ENCODE data around the gene PRKAG3. TPM values are rescaled to one million over a fixed set of nuclear protein-coding genes. Genes with fewer than 3 reads are reported as not detected.
"Not testable (repeated sequence)": the region's sequence is repeated elsewhere in the genome, so short reads cannot be mapped to it uniquely, and the experiment has no call there.

Gene PRKAG3
- total RNA-seq, 2 donors from 2014 or later: 0.19 TPM; not detected in 1

DNA sequence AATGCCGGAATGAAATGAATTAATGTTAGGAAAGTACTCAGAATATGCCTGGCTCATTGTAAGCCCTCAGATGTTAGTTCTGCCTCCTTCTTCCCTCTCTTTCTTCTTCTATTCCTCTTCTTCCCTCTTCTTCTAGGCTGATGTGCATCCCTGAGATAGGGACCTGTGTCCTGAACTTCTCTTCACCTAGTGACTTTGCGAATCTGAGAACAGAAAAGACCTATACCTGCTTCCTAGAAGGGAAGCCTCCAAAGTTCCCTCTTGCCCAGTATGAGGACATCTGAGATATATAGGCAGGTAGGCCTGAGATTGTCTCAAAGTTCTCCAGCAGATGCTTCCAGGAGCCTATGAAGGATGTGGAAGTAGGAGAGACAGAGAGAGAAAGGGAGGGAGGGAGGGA, 57.7 kb downstream of the PRKAG3 start:
- no peak for DNase-seq (ENCODE audit: low spot score)
- H3K27me3 ChIP-seq: no peaks in the 10 kb centered on the region
- no peak for TF ChIP-seq CTCF (IDR thresholded peaks at IDR 0.05)
- H3K4me3 ChIP-seq: no peak overlapping the region
- no peak overlapping the region for H3K27ac ChIP-seq
- H3K36me3 ChIP-seq: no peaks in the 10 kb centered on the region
- H3K9me3 ChIP-seq: no peaks in the 10 kb centered on the region
- H3K4me1 ChIP-seq: no peaks in the 10 kb centered on the region

GRCh38 chr2:218772759-218773158, 58.8 kb downstream of the PRKAG3 start:
- H3K27ac ChIP-seq; DNase-seq (ENCODE audit: low spot score): not testable (repeated sequence)

More at GRCh38 chr2:218772759-218773158, 58.8 kb downstream of the PRKAG3 start:
- not testable (repeated sequence) for H3K36me3 ChIP-seq, H3K4me3 ChIP-seq, H3K4me1 ChIP-seq, H3K27me3 ChIP-seq, H3K9me3 ChIP-seq

Small RNA genes within 50 kb of the gene (microRNA-seq; reads per million reads assigned to microRNA genes)
- gene MIR9500 (ENCODE audit: borderline number of aligned reads in 2 of 2, borderline replicate concordance in 1 of 2): 0 reads per million in 2 donors

Other genes with a start within 250 kb of the PRKAG3 start
- under 1 TPM; 0.51 to 0.70 TPM for gene PLCD4, start 223.9 kb downstream of the PRKAG3 start, total RNA-seq
- gene ZNF142, start 172.2 kb downstream of the PRKAG3 start, total RNA-seq: 10 to 100 TPM; 13.6 to 17.9 TPM
- gene BCS1L, start 172.1 kb downstream of the PRKAG3 start, total RNA-seq: 10 to 100 TPM; 16.8 to 21.2 TPM
- 10 to 100 TPM; 13.9 to 18.2 TPM for gene RNF25, start 159.8 kb downstream of the PRKAG3 start, total RNA-seq
- gene STK36, start 159.7 kb downstream of the PRKAG3 start, total RNA-seq: 1 to 10 TPM; 6.0 to 8.5 TPM
- gene TTLL4, start 121.0 kb downstream of the PRKAG3 start, total RNA-seq: 1 to 10 TPM; 8.2 to 9.9 TPM
- 10 to 100 TPM; 17.2 to 23.4 TPM for gene CYP27A1, start 49.7 kb downstream of the PRKAG3 start, total RNA-seq
- 1 to 10 TPM; 1.8 to 2.4 TPM for gene WNT6, start 28.0 kb upstream of the PRKAG3 start, total RNA-seq
- gene WNT10A, start 49.0 kb upstream of the PRKAG3 start, total RNA-seq: 1 to 10 TPM in 1 of 2 donors, under 1 TPM in 1; 0.90 to 1.2 TPM
- not detected for gene CDK5R2, start 127.9 kb upstream of the PRKAG3 start, total RNA-seq
- gene FEV, start 153.4 kb upstream of the PRKAG3 start, total RNA-seq: not detected
- gene CRYBA2, start 161.6 kb upstream of the PRKAG3 start, total RNA-seq: not detected
- not detected for gene CFAP65, start 209.7 kb upstream of the PRKAG3 start, total RNA-seq
- not detected for gene IHH, start 229.1 kb upstream of the PRKAG3 start, total RNA-seq